ENCODE measurements around the gene DNAJB7. TPM values are rescaled to one million over a fixed set of nuclear protein-coding genes. Genes with fewer than 3 reads are reported as not detected.

The DNAJB7 gene
- total and polyA plus RNA-seq, 10 of the 15 experiments (the other 5 are each of a cell fraction or from before 2014, with no cell fraction given) = 0.03 to 0.70 (median 0.29) TPM; not detected in 6

- intact Hi-C loops (cut with micrococcal nuclease; ENCODE audit: unreplicated experiment) = loop anchor here (5.0 kb wide), 1 partner anchor 137 kb away; no protein-coding TSS in a partner anchor
- peak overlapping the region; percentile 94 for H2AFZ ChIP-seq (ENCODE audit: control insufficient read depth, low read depth, low read length)
- TF ChIP-seq MTA3 (IDR thresholded peaks at IDR 0.05; ENCODE audit: borderline replicate concordance, low read length) (0 out of 2 replicates have a peak, but pooled peaks have one; percentile 8), RUNX3 (IDR thresholded peaks at IDR 0.05; ENCODE audit: low read length) (0 out of 2 replicates have a peak, but pooled peaks have one; percentile 3), PRDM15 (CRISPR knock-in tag; IDR thresholded peaks at IDR 0.05) (no peak)
- ChIA-PET POLR2A (interaction anchor here (4.6 kb wide), 1 partner anchor 35 kb away, joined by 41 read pairs; the partner anchor contains the start of genes ST13 and XPNPEP3), SMC1A (ENCODE audit: uncharacterized antibody, unreplicated experiment) (interaction anchor here (1.0 to 2.0 kb wide), 3 partner anchors 17 to 79 kb away, joined by 3 to 6 read pairs (median 3); no protein-coding TSS in a partner anchor), RAD21 (ENCODE audit: unreplicated experiment) (interaction anchor here (0.7 kb wide), 1 partner anchor 79 kb away, joined by 4 read pairs; no protein-coding TSS in a partner anchor), CTCF (interaction anchor here (0.6 to 4.1 kb wide), 6 partner anchors 11 to 137 kb away, joined by 3 to 18 read pairs (median 3); partner anchors contain the start of genes ST13 and XPNPEP3)
- 6% methylated on average over 4 of the region's 4 CpGs for WGBS (ENCODE audit: insufficient coverage, insufficient replicate concordance, low lambda C conversion rate, missing lambda C conversion rate)
- H3K4me3 ChIP-seq = peak overlapping the region; percentile 89
- peak overlapping the region; percentile 93 for H3K4me2 ChIP-seq (ENCODE audit: control insufficient read depth, insufficient read depth)
- no peaks in the 10 kb centered on the region for H3K4me1 ChIP-seq (ENCODE audit: control insufficient read depth, insufficient read depth, low read length)
- H3K79me2 ChIP-seq (ENCODE audit: control insufficient read depth, insufficient read depth, low read length) = peaks cover 41% of the 10 kb centered on the region
- FAIRE-seq (no peak), DNase-seq (ENCODE audit: low read depth, low spot score) (no peak), ATAC-seq (no peak)
- no peaks in the 10 kb centered on the region for H3K9me3 ChIP-seq (replicated peaks; ENCODE audit: control insufficient read depth, insufficient read depth, low read length)
- peak overlapping the region; percentile 68 for H3K9ac ChIP-seq (ENCODE audit: control insufficient read depth, insufficient read depth, low read length)
- TSS peak; percentile 66 for BruUV-seq (replicated peaks)
- H3K36me3 ChIP-seq (ENCODE audit: control insufficient read depth in 2 of 2, insufficient read depth in 2 of 2, low read length in 1 of 2) = peaks cover 0 to 9% of the 10 kb centered on the region in 2 experiments; a peak in 1 of 4 replicates
- no peaks in the 10 kb centered on the region for H3K27me3 ChIP-seq (replicated peaks in 1 of 2; ENCODE audit: control insufficient read depth in 2 of 2, insufficient read depth in 2 of 2, low read length in 1 of 2)
- in situ Hi-C loops (cut with MboI) = no loop called here
- H4K20me1 ChIP-seq (ENCODE audit: control insufficient read depth, insufficient read depth) = no peaks in the 10 kb centered on the region
- H3K27ac ChIP-seq (ENCODE audit: control insufficient read depth, insufficient read depth) = peak overlapping the region; percentile 64
These were observed 42.2 kb downstream of the DNAJB7 start for GRCh38 chr22:40819599-40820140.
